Lower leg skin (tissue), 4 donors: Measurements from ENCODE around the gene KRTAP10-1. TPM values are rescaled to one million over a fixed set of nuclear protein-coding genes. Genes with fewer than 3 reads are reported as not detected.

Experiments
- DNase-seq, 2 donors: peaks; one replicate each; pipeline ENCODE4 v3.0.0-alpha.2; 2019; ENCODE audit warnings: low spot score in 2 of 2
- H3K4me3 ChIP-seq: fragments of 200-600 bp; sonication (generic); 2 replicates; pipeline ENCODE4 v1.5.1; 2017; ENCODE audit warnings: mild to moderate bottlenecking, low read depth; ENCODE audit not compliant: poor library complexity, severe bottlenecking
- POLR2A ChIP-seq, 2 donors: fragments of 450-650 bp; IDR thresholded peaks; one replicate each; pipeline ENCODE4 v1.6.1; 2016 to 2017; ENCODE audit warnings: antibody characterized with exemption in 2 of 2, mild to moderate bottlenecking in 1 of 2, moderate library complexity in 1 of 2
- WGBS, 2 donors: methylation state at CpG; one replicate each; pipeline ENCODE4 v1.1.5; 2018; 5-methylcytosine and 5-hydroxymethylcytosine counted together
- intact Hi-C: fragments of 100-400 bp; cut with DNase I; formaldehyde crosslinking; loops from one replicate; pipeline ENCODE4 v1.15.0; 2023; ENCODE audit warnings: low total_unique reads
- total RNA-seq, 4 donors: library from RNA; depleted of rRNA; stranded (reverse); fragments of >200 nt; gene quantifications; one replicate each; pipeline ENCODE4 v1.1.0, GENCODE V29; 2016
- TF ChIP-seq, protein P1 (sequence below), 3 donors: fragments of 450-650 bp; IDR thresholded peaks; one replicate each; pipeline ENCODE4 v1.5.1; 2016; ENCODE audit warnings: antibody characterized with exemption in 3 of 3, mild to moderate bottlenecking in 3 of 3, moderate library complexity in 2 of 3

Gene KRTAP10-1
- total RNA-seq, 4 donors from 2014 or later = 3.0 TPM; not detected in 3

DNA sequence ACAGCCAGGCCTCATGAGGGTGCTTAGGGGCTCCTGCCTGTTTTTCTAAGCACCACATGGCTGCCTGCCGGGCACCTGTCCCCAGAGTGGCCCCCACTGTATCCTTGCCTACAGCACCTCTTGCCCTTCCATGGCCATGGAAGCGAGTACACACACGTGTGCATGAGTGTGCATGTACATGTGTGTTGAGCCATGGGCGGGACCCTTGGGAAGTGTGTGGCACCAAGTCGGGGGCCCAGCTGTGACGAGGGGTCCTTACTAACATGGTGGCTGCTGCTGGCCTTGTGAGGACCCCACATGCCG, 25.8 kb downstream of the KRTAP10-1 start:
- DNase-seq = no peak
- intact Hi-C loops = loop anchor here (5.0 kb wide), 1 partner anchor 278 kb away; no protein-coding TSS in a partner anchor
- no peak for TF ChIP-seq POLR2A (IDR thresholded peaks at IDR 0.05)
- TF ChIP-seq, protein P1, sequence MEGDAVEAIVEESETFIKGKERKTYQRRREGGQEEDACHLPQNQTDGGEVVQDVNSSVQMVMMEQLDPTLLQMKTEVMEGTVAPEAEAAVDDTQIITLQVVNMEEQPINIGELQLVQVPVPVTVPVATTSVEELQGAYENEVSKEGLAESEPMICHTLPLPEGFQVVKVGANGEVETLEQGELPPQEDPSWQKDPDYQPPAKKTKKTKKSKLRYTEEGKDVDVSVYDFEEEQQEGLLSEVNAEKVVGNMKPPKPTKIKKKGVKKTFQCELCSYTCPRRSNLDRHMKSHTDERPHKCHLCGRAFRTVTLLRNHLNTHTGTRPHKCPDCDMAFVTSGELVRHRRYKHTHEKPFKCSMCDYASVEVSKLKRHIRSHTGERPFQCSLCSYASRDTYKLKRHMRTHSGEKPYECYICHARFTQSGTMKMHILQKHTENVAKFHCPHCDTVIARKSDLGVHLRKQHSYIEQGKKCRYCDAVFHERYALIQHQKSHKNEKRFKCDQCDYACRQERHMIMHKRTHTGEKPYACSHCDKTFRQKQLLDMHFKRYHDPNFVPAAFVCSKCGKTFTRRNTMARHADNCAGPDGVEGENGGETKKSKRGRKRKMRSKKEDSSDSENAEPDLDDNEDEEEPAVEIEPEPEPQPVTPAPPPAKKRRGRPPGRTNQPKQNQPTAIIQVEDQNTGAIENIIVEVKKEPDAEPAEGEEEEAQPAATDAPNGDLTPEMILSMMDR (IDR thresholded peaks at IDR 0.05) = no peak
- H3K4me3 ChIP-seq = no peak overlapping the region
- WGBS, 2 donors = 86 to 87% methylated on average over 7 of the region's 7 CpGs

DNA sequence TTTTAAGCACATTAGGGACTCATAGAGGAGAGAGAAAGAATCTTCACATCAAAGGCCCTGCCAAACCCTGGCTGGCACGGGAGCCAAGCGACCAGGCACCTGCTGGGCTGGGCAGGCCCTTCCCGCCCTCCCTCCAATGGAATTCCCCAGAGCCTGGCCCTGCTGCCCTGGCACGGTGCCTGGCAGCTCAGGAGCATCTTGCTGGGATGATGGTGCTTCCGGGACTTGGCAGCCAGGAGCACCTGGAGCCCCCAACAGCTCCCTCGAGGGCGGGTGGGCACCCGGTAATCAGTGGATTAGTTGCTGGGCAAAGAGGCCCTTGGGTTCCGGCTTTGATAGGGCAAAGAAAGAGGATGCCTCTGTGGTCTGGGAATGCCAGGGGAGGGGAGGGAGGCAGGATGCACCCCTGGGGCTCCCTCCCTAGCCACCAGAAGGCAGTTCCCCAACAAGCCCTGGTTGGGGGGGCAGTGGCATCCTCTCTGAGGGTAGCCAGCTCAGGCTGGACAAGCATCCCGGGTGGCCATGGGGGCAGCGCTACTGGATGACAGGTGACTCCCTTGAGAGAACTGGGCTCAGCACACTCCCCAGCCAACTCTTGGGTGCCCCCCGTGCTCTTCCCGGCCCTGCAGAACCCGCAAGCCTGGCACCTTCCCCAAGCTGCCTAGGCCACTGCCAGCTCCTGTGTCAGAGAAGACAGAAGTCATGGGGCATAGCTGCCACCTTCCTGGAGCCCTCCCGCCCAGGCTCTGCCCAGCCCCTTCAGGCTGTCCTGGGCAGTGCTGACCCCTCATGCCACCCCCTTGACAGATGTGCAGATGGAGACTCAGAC, 26.4 kb downstream of the KRTAP10-1 start:
- no peak for TF ChIP-seq POLR2A (IDR thresholded peaks at IDR 0.05)
- TF ChIP-seq, protein P1 (IDR thresholded peaks at IDR 0.05) = no peak
- intact Hi-C loops = loop anchor here (5.0 kb wide), 1 partner anchor 279 kb away; no protein-coding TSS in a partner anchor
- DNase-seq = no peak
- WGBS, 2 donors = 40 to 57% methylated on average over 10 to 15 of the region's 15 CpGs
- no peak overlapping the region for H3K4me3 ChIP-seq

DNA sequence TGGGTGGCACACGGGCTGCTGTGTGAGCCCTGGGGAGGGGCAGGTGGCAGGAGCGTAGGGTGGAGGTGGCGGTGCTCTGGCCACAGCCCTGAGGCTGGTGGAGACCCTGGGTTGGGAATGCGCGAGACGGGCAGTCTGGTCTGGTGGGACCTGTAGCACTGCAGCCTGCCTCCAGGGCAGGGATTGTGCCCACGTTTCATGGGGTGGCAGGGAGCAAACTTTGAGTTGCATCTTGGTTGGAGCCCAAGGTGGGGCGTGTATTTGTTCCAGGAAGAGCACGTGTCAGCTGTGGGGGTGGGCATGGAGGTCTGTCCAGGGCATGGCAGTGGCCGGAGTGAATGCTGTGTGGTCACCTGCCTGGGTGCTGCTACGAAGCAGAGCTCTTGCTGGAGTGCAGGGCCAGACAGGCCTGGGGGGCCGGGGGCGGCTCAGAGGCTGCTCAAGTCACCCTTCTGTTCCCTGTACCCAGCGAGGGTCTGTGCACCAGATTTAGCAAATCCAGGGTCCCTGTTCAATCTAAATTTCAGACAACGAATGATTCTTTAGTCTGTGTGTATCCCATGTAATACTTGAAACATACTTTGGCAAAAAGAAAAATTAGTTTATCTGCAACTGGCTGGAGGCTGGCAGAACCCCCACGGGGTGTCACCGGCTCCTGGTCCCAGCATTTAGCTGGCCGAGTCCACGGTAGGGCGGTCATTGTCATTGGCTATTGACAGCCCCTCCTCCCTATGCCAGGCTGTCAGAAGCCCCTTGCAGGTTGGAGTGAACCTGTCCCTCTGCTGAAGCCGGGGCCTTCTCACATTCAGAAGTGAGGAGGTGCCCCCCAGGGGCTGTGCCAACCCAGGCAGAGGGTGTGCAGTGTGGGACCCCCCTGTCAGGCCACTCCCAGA, 27.3 kb downstream of the KRTAP10-1 start:
- 61 to 62% methylated on average over 20 of the region's 21 CpGs for WGBS, 2 donors
- intact Hi-C loops = loop anchor here (5.0 kb wide), 1 partner anchor 280 kb away; no protein-coding TSS in a partner anchor

DNA sequence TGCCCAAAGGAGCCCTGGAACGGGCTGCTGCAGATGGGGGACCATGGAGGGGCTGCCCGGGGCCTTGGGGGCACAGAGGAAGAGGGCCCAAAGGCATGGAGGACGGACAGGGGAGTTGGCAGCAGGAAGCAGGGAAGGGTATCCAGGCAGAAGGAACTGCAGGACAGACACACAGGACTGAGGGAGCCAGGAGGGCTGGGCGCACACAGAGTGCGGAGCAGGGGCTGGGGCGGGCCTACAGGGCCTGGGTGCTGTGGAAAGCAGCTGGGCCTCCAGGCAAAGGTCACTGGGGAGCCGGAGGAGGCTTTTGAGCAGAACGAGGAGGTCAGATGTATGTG, 28.1 kb downstream of the KRTAP10-1 start:
- whole genome bisulfite sequencing, 2 donors = 73 to 83% methylated on average over 8 of the region's 8 CpGs
- intact Hi-C loops = loop anchor here (5.0 kb wide), 1 partner anchor 280 kb away; no protein-coding TSS in a partner anchor
- TF ChIP-seq POLR2A (IDR thresholded peaks at IDR 0.05) = no peak
- TF ChIP-seq, protein P1 (IDR thresholded peaks at IDR 0.05) = no peak
- DNase-seq = no peak
- no peak overlapping the region for H3K4me3 ChIP-seq

More for the DNA sequence above, 27.3 kb downstream of the KRTAP10-1 start:
- TF ChIP-seq POLR2A (IDR thresholded peaks at IDR 0.05) = no peak
- TF ChIP-seq, protein P1 (IDR thresholded peaks at IDR 0.05) = no peak
- no peak for DNase-seq
- H3K4me3 ChIP-seq = no peak overlapping the region

DNA sequence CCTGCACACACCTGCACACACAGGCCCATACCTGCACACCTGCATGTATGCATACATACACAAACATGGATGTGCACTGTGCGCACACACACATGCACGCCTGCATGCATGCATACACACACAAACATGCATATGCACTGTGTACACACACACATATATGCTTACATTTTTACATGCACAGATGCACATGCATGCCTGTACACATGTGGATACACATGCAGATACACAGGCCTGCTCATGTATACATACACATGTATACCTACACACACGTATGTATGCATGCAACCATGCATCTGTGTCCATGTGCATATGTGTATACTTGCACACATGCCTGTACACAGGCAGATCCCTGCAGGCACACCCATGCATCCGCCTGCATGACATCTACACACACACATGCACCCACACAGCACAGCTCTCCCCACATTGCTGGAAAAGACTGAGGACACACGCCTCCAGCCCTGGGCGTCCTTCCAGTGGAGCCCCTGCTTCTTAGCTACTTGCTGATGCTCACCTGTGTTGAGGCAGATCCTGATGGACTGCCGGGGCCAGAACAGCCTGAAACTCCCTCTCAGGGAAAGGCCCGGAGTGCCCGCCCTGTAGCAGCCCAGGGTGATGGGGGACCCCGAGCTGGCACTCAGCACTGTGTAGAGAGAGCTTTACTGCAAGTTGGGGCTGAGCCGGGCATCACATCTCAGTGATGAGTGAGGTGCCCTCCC, 28.6 kb downstream of the KRTAP10-1 start:
- intact Hi-C loops = loop anchor here (5.0 kb wide), 1 partner anchor 281 kb away; no protein-coding TSS in a partner anchor
- H3K4me3 ChIP-seq = no peak overlapping the region
- DNase-seq = no peak
- TF ChIP-seq, protein P1 (IDR thresholded peaks at IDR 0.05) = no peak
- TF ChIP-seq POLR2A (IDR thresholded peaks at IDR 0.05) = no peak
- WGBS, 2 donors = 78% methylated on average over 11 of the region's 11 CpGs
